Peyer's patch (tissue), 4 donors: ENCODE results near the gene BBS9. TPM values are rescaled to one million over a fixed set of nuclear protein-coding genes. Genes with fewer than 3 reads are reported as not detected.

Experiments
- DNase-seq, 3 donors: peaks; one replicate each; pipeline ENCODE4 v3.0.0-alpha.2; 2017 to 2019
- H3K27ac ChIP-seq, 4 donors: fragments of 200-600 bp; sonication (generic); one replicate each; pipeline ENCODE4 v1.5.1; 2016 to 2019
- H3K27me3 ChIP-seq, 2 donors: fragments of 200-600 bp; sonication (generic); one replicate each; pipeline ENCODE4 v1.5.1; 2019
- H3K36me3 ChIP-seq, 3 donors: fragments of 200-600 bp; sonication (generic); one replicate each; pipeline ENCODE4 v1.5.1; 2016 to 2019
- H3K4me1 ChIP-seq, 4 donors: fragments of 200-600 bp; sonication (generic); one replicate each; pipeline ENCODE4 v1.5.1; 2016 to 2019
- H3K4me3 ChIP-seq, 4 donors: fragments of 200-600 bp; sonication (generic); 1 replicate in 3 of 4; 2 replicates in 1 of 4; pipeline ENCODE4 v1.5.1; 2016 to 2019; ENCODE audit warnings: mild to moderate bottlenecking in 1 of 4
- H3K9me3 ChIP-seq, 4 donors: fragments of 200-600 bp; sonication (generic); one replicate each; pipeline ENCODE4 v1.5.1; 2016 to 2019; ENCODE audit warnings: mild to moderate bottlenecking in 1 of 4
- CTCF ChIP-seq, 6 experiments: fragments of 450-650 bp in 4 of 6; fragments of 200-600 bp in 2 of 6; sonication (generic) in 1 of 6; IDR thresholded peaks; one replicate each; pipeline ENCODE4 v1.5.1; 2017 to 2019; ENCODE audit warnings: antibody characterized with exemption in 6 of 6, mild to moderate bottlenecking in 3 of 6, moderate library complexity in 1 of 6
- POLR2A ChIP-seq, 2 donors: fragments of 450-650 bp; IDR thresholded peaks; one replicate each; pipeline ENCODE4 v1.5.1; 2017; ENCODE audit warnings: antibody characterized with exemption in 2 of 2, mild to moderate bottlenecking in 2 of 2, moderate library complexity in 2 of 2
- total RNA-seq, 4 donors: library from RNA; depleted of rRNA; stranded (reverse); fragments of >200 nt; gene quantifications; one replicate each; pipeline ENCODE4 v1.1.0, GENCODE V29; 2016

BBS9 gene
- total RNA-seq, 4 donors from 2014 or later: 10.9 to 51.2 (median 19.4) TPM

- DNase-seq: no peak
- Histone ChIP-seq H3K4me1 (no peaks in the 10 kb centered on the region), H3K9me3 (no peaks in the 10 kb centered on the region)
Measured at GRCh38 chr7:33634606-33635005, 505.2 kb downstream of the BBS9 start.

GRCh38 chr7:33636359-33636758 is 507.0 kb downstream of the BBS9 start:
- H3K36me3 ChIP-seq: no peaks in the 10 kb centered on the region
- no peak for DNase-seq
- H3K9me3 ChIP-seq: no peaks in the 10 kb centered on the region
- no peak overlapping the region for H3K4me3 ChIP-seq
- no peak overlapping the region for H3K27ac ChIP-seq
- TF ChIP-seq CTCF (IDR thresholded peaks at IDR 0.05) (no peak), POLR2A (IDR thresholded peaks at IDR 0.05) (no peak)
- no peaks in the 10 kb centered on the region for H3K4me1 ChIP-seq
- H3K27me3 ChIP-seq: no peaks in the 10 kb centered on the region

More at GRCh38 chr7:33634606-33635005, 505.2 kb downstream of the BBS9 start:
- Histone ChIP-seq H3K27ac (no peak overlapping the region), H3K4me3 (no peak overlapping the region), H3K27me3 (no peaks in the 10 kb centered on the region), H3K36me3 (no peaks in the 10 kb centered on the region)
- no peak for TF ChIP-seq POLR2A (IDR thresholded peaks at IDR 0.05)
- TF ChIP-seq CTCF (IDR thresholded peaks at IDR 0.05): no peak

- Histone ChIP-seq H3K9me3 (no peaks in the 10 kb centered on the region), H3K4me1 (no peaks in the 10 kb centered on the region), H3K27ac (no peak overlapping the region), H3K27me3 (no peaks in the 10 kb centered on the region), H3K36me3 (no peaks in the 10 kb centered on the region), H3K4me3 (no peak overlapping the region)
- no peak for DNase-seq
- no peak for TF ChIP-seq POLR2A (IDR thresholded peaks at IDR 0.05)
- no peak for TF ChIP-seq CTCF (IDR thresholded peaks at IDR 0.05)
Measured at GRCh38 chr7:33639552-33640197, 510.3 kb downstream of the BBS9 start.

- no peaks in the 10 kb centered on the region for H3K9me3 ChIP-seq
- H3K4me3 ChIP-seq: no peak overlapping the region
- H3K27ac ChIP-seq: no peak overlapping the region
- H3K4me1 ChIP-seq: no peaks in the 10 kb centered on the region
- DNase-seq: no peak
- TF ChIP-seq POLR2A (IDR thresholded peaks at IDR 0.05): no peak
- TF ChIP-seq CTCF (IDR thresholded peaks at IDR 0.05): no peak
- no peaks in the 10 kb centered on the region for H3K36me3 ChIP-seq
- no peaks in the 10 kb centered on the region for H3K27me3 ChIP-seq
Measured at GRCh38 chr7:33640741-33641140, 511.4 kb downstream of the BBS9 start.

DNA sequence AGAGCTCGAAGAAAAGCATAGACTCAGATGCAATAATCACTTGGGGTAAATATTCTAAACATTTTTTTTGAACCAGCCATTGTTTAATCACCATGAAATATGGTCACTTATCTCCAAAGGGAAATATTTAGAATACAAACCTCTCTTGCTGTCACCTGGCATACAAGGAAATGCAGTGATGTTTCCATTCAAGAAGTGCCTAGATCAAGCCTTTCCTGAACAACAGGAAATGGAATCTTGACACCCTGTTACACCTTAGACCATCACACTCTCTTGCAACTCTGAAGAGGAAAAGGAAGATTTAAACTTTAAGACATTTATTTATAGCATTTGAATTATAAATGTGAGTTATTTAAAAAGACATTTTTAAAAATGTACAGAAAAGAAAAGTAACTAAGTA is 512.9 kb downstream of the BBS9 start:
- Histone ChIP-seq H3K4me3 (no peak overlapping the region), H3K36me3 (no peaks in the 10 kb centered on the region), H3K27ac (no peak overlapping the region), H3K4me1 (no peaks in the 10 kb centered on the region), H3K27me3 (no peaks in the 10 kb centered on the region), H3K9me3 (no peaks in the 10 kb centered on the region)
- DNase-seq: no peak
- TF ChIP-seq CTCF (IDR thresholded peaks at IDR 0.05): no peak
- TF ChIP-seq POLR2A (IDR thresholded peaks at IDR 0.05): no peak

- H3K4me3 ChIP-seq: no peak overlapping the region
- DNase-seq: no peak
- TF ChIP-seq CTCF (IDR thresholded peaks at IDR 0.05): no peak
- TF ChIP-seq POLR2A (IDR thresholded peaks at IDR 0.05): no peak
- H3K9me3 ChIP-seq: no peaks in the 10 kb centered on the region
- no peaks in the 10 kb centered on the region for H3K36me3 ChIP-seq
- no peaks in the 10 kb centered on the region for H3K4me1 ChIP-seq
- H3K27me3 ChIP-seq: no peaks in the 10 kb centered on the region
- H3K27ac ChIP-seq: no peak overlapping the region
Measured at GRCh38 chr7:33643530-33643929, 514.2 kb downstream of the BBS9 start.
